Kidney epithelial cell (primary cell): ENCODE data around the gene GJB5. TPM values are rescaled to one million over a fixed set of nuclear protein-coding genes. Genes with fewer than 3 reads are reported as not detected.

Source experiments
- DNase-seq: peaks from one replicate; pipeline ENCODE4 v3.0.0-alpha.2; 2010; ENCODE audit warnings: low read depth
- H3K27me3 ChIP-seq: 2 replicates; pipeline ENCODE4 v1.6.0; 2011; ENCODE audit warnings: low read length; ENCODE audit not compliant: control insufficient read depth, insufficient read depth
- H3K36me3 ChIP-seq: 2 replicates; pipeline ENCODE4 v1.5.1; 2011; ENCODE audit warnings: low read length; ENCODE audit not compliant: control insufficient read depth, insufficient read depth
- H3K4me3 ChIP-seq: 2 replicates; pipeline ENCODE4 v1.5.1; 2011; ENCODE audit warnings: low read depth, mild to moderate bottlenecking, control low read depth, low read length
- total RNA-seq: library from RNA; depleted of rRNA; stranded (reverse); fragments of >200 nt; gene quantifications from 2 replicates; pipeline ENCODE4 v1.2.3, GENCODE V29; 2015
- TF ChIP-seq, protein P1 (sequence below): IDR thresholded peaks from 2 replicates; pipeline ENCODE4 v1.5.1; 2011; ENCODE audit warnings: mild to moderate bottlenecking, moderate library complexity, low read length, control low read depth, inconsistent platforms; ENCODE audit not compliant: insufficient read depth, poor library complexity, severe bottlenecking

GJB5 gene
- total RNA-seq, 1 donor from 2014 or later, result not detected

DNA sequence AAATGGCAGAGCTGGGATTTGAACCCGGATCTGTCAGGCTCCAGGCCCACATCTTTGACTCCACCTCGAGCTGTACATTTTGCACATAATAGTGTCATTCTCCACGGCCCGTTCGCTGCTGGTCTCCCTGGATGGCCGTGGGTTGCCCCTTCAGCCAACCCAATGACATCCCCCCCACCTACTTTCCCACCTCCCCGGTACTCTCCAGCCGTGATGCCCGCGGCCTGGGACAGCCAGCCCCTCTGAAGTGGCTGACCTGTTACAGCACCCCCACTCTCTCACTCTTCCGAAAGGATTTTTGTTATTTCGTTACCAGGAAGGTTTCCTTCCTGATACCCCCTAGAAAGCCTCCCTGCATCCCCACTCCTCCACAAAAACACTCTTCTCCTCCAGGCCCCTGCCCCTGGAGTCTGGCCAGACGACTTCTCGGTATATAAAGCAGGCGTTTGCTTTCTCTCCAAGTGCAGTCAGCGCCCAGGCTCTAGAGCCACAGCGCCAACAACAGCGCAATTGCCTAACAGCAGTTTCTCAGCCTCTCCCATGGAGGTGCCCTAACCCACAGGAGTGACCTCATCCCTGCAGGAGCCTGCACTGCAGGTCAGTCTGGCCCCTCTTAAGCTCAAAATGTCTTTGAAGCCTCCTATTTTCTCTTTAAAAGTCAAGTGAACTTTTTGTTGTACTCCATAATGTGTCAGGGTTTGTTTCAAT is 14.5 kb upstream of the GJB5 start:
- TF ChIP-seq, protein P1, sequence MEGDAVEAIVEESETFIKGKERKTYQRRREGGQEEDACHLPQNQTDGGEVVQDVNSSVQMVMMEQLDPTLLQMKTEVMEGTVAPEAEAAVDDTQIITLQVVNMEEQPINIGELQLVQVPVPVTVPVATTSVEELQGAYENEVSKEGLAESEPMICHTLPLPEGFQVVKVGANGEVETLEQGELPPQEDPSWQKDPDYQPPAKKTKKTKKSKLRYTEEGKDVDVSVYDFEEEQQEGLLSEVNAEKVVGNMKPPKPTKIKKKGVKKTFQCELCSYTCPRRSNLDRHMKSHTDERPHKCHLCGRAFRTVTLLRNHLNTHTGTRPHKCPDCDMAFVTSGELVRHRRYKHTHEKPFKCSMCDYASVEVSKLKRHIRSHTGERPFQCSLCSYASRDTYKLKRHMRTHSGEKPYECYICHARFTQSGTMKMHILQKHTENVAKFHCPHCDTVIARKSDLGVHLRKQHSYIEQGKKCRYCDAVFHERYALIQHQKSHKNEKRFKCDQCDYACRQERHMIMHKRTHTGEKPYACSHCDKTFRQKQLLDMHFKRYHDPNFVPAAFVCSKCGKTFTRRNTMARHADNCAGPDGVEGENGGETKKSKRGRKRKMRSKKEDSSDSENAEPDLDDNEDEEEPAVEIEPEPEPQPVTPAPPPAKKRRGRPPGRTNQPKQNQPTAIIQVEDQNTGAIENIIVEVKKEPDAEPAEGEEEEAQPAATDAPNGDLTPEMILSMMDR, result no peak
- Histone ChIP-seq H3K4me3 (no peak overlapping the region), H3K36me3 (no peaks in the 10 kb centered on the region), H3K27me3 (peaks cover 5% of the 10 kb centered on the region)
- no peak for DNase-seq

DNA sequence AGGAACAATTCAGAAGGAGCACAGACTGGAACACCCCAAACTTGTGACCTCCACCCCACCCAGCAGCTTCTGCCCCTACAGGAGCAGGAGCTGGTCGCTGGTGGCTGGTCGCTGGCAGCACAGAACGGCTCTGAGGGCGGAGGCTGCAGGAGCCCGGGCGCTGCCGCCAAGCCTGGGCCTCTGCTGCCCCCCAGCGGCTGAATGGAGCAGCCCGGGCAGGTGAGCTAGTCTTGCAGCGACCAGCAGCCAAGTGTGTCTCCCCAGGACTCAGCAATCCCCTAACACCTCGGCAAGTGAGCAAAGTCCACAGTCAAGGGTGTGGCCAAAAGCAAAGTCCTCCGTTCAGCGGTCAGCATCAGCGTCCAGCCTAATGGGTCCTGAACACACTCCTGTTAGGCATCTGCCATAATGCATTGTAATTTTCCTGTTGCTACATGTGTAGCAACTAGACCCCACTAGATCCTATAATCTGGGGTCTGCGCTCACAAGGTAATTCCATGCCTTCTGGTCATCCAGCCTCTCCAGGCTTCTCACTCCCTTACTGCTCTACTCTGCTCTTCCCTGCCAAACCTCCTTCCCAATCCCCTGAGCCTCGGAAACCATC is 12.1 kb upstream of the GJB5 start:
- H3K36me3 ChIP-seq, result no peaks in the 10 kb centered on the region

DNA sequence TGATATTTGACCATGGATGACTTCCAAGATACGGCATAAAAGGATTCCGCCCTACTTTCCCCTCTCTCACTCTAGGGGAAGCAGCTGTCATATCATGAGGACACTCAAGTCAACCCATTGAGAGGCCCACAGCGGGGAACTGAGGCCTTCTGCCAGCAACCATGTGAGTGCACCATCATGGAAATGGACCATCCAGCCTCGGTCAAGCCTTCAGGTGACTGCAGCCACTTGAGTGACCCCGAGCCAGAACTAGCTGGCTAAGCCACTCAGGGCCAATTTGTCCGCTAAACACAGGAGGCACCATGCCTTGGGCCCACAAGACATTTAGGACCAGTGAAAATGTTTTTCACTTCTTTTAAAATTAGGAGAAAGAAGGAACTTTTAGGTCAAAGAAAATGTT is 11.1 kb upstream of the GJB5 start:
- no peaks in the 10 kb centered on the region for H3K36me3 ChIP-seq
- no peak for DNase-seq
- H3K27me3 ChIP-seq, result no peaks in the 10 kb centered on the region
- no peak overlapping the region for H3K4me3 ChIP-seq
- TF ChIP-seq, protein P1, result no peak

More for the DNA sequence above, 12.1 kb upstream of the GJB5 start:
- TF ChIP-seq, protein P1, result peak; percentile 98
- no peak for DNase-seq
- H3K27me3 ChIP-seq, result no peaks in the 10 kb centered on the region
- no peak overlapping the region for H3K4me3 ChIP-seq

DNA sequence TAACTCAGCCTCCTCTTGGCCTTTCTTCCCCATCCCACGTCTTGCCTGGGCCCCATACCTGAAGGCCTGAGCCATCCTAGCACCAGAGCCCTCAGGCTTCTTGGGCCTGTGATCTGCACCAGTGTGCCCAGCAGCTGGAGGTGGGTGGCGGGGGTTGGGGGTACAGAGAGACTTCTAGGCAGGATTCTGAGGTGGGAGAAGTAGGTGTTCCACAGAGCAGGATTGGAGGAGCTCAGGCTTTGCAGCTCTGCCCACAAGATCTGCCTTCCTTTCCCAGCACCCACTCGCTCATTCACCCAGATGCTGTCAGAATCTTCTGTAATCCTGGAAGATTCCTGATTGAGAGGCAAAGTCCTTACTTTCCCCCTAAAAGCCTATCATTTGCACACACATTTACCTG is 10.0 kb upstream of the GJB5 start:
- TF ChIP-seq, protein P1, result no peak
- H3K27me3 ChIP-seq, result no peaks in the 10 kb centered on the region

DNA sequence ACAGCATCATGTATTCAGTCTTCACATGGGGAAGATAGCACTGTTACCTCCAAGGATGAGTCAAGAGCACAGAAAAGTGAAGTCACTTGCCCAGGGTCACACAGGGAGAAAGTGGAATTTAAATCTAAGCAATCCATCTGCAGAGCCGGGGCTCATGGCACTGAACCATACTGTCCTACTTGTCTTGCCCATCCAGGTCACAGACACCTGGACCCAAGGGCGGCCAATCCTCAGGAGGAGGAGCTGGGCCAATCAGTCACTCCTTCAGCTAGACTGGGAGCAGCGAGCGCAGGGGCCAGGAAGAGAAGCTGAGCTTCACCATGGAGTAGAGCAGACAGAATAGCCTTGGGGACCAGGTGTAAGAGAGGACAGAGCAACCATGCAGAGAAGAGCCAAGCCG is 9.2 kb upstream of the GJB5 start:
- TF ChIP-seq, protein P1, result no peak
- no peak for DNase-seq
- no peak overlapping the region for H3K4me3 ChIP-seq
- no peaks in the 10 kb centered on the region for H3K27me3 ChIP-seq
- no peaks in the 10 kb centered on the region for H3K36me3 ChIP-seq

More for the DNA sequence above, 10.0 kb upstream of the GJB5 start:
- Histone ChIP-seq H3K36me3 (no peaks in the 10 kb centered on the region), H3K4me3 (no peak overlapping the region)
- no peak for DNase-seq
